Panc1 (cell line): ENCODE data around the gene ALK. TPM values are rescaled to one million over a fixed set of nuclear protein-coding genes. Genes with fewer than 3 reads are reported as not detected.

Source experiments
- ATAC-seq: fragments of 200-7000 bp; cut with Tn5 transposase; 2 replicates; pipeline ENCODE4 v1.9.1; 2020; ENCODE audit warnings: mild to moderate bottlenecking, moderate library complexity
- BruUV-seq: library from RNA; stranded (reverse); fragments of 400-500 nt; replicated peaks from 2 replicates; lab custom pipeline; 2021; lab: Mats Ljungman, UMichigan
- CTCF ChIA-PET: fragments of 300-600 bp; sonication (Branson Sonifier 250); formaldehyde crosslinking; loops from one replicate; lab custom pipeline; 2022; ENCODE audit warnings: antibody characterized with exemption; lab: Charles Lee
- POLR2A ChIA-PET: fragments of 300-600 bp; sonication (Branson Sonifier 250); formaldehyde crosslinking; loops from one replicate; lab custom pipeline; 2022; ENCODE audit warnings: antibody characterized with exemption; lab: Charles Lee
- DNase-seq: peaks from one replicate; pipeline ENCODE4 v3.0.0-alpha.2; 2010; ENCODE audit warnings: low read depth, low spot score
- H3K27ac ChIP-seq: 2 replicates; pipeline ENCODE4 v1.5.1; 2011; ENCODE audit warnings: mild to moderate bottlenecking, low read length, inconsistent platforms
- H3K27me3 ChIP-seq: fragments of 200-500 bp; sonication (Bioruptor generic); 2 replicates; pipeline ENCODE4 v1.6.0; 2014; ENCODE audit warnings: low read length, inconsistent platforms; ENCODE audit not compliant: control insufficient read depth, insufficient read depth
- H3K36me3 ChIP-seq: fragments of 200-500 bp; sonication (Bioruptor generic); 2 replicates; pipeline ENCODE4 v1.5.1; 2014; ENCODE audit warnings: inconsistent platforms, mild to moderate bottlenecking, low read length, moderate library complexity; ENCODE audit not compliant: control insufficient read depth, insufficient read depth
- H3K4me1 ChIP-seq: 2 replicates; pipeline ENCODE4 v1.5.1; 2011; ENCODE audit warnings: inconsistent platforms, mild to moderate bottlenecking, low read length, moderate library complexity; ENCODE audit not compliant: control insufficient read depth, insufficient read depth
- H3K4me3 ChIP-seq, 2 experiments: 2 replicates each; pipeline ENCODE4 v1.5.1; 2011 to 2012; ENCODE audit warnings: low read depth in 2 of 2, low read length in 2 of 2, mild to moderate bottlenecking in 2 of 2, inconsistent platforms in 1 of 2, moderate library complexity in 1 of 2
- H3K9me3 ChIP-seq: fragments of 200-500 bp; sonication (Bioruptor generic); 2 replicates; pipeline ENCODE4 v1.5.1; 2014; ENCODE audit warnings: low read depth, mild to moderate bottlenecking, inconsistent platforms, low read length, moderate library complexity; ENCODE audit not compliant: control insufficient read depth, insufficient read depth
- CTCF ChIP-seq: fragments of 450-650 bp; IDR thresholded peaks from 2 replicates; pipeline ENCODE4 v1.5.1; 2017; ENCODE audit warnings: mild to moderate bottlenecking
- POLR2AphosphoS5 ChIP-seq: IDR thresholded peaks from 2 replicates; pipeline ENCODE4 v1.6.1; 2012; ENCODE audit warnings: mild to moderate bottlenecking, low read depth, low read length, moderate library complexity
- REST ChIP-seq, 2 experiments: IDR thresholded peaks; 2 replicates each; pipeline ENCODE4 v1.6.1; 2011 to 2012; ENCODE audit warnings: low read depth in 2 of 2, control low read depth in 1 of 2, low read length in 1 of 2, mild to moderate bottlenecking in 1 of 2, moderate library complexity in 1 of 2; ENCODE audit not compliant: insufficient read depth in 1 of 2
- SIN3A ChIP-seq: IDR thresholded peaks from 2 replicates; pipeline ENCODE4 v1.6.1; 2012; ENCODE audit warnings: low read depth, mild to moderate bottlenecking, low read length, moderate library complexity, borderline replicate concordance; ENCODE audit not compliant: insufficient read depth
- TCF7L2 ChIP-seq: IDR thresholded peaks from 2 replicates; pipeline ENCODE4 v1.6.1; 2011; ENCODE audit warnings: mild to moderate bottlenecking, low read depth, low read length, inconsistent platforms
- in situ Hi-C: cut with HindIII; loops from 2 replicates; pipeline ENCODE4 v1.10.0; 2016; ENCODE audit warnings: low sequenced_read_pairs, low pct_unique_long_range_greater_than_20kb
- intact Hi-C: fragments of 100-400 bp; cut with micrococcal nuclease; formaldehyde crosslinking; loops from one replicate; pipeline ENCODE4 v1.10.0; 2022; ENCODE audit not compliant: unreplicated experiment
- total RNA-seq: library from RNA; stranded (reverse); gene quantifications from one replicate; pipeline ENCODE4 v1.2.1, GENCODE V29; 2021; ENCODE audit not compliant: unreplicated experiment

Gene ALK
- total RNA-seq, 1 experiment from 2014 or later, result not detected

GRCh38 chr2:29705616-29706015 is 215.8 kb downstream of the ALK start:
- DNase-seq (no peak), ATAC-seq (no peak)
- CTCF ChIA-PET, result no interaction called here
- Histone ChIP-seq H3K36me3 (no peaks in the 10 kb centered on the region), H3K4me1 (no peaks in the 10 kb centered on the region), H3K27ac (no peak overlapping the region), H3K9me3 (no peaks in the 10 kb centered on the region), H3K4me3 (no peak overlapping the region), H3K27me3 (no peaks in the 10 kb centered on the region)
- in situ Hi-C loops, result no loop called here
- TF ChIP-seq TCF7L2, result no peak
- TF ChIP-seq SIN3A, result no peak
- no peak for TF ChIP-seq CTCF
- TF ChIP-seq POLR2AphosphoS5, result no peak
- TF ChIP-seq REST (IDR thresholded peaks at IDR 0.05; ENCODE audit: insufficient read depth in 1 of 2, low read depth in 2 of 2, low read length in 1 of 2), result no peak
- intact Hi-C loops, result no loop called here
- no TSS peak for BruUV-seq
- POLR2A ChIA-PET, result no interaction called here

- H3K4me1 ChIP-seq, result no peaks in the 10 kb centered on the region
- POLR2A ChIA-PET, result no interaction called here
- ATAC-seq, result no peak
- no peaks in the 10 kb centered on the region for H3K27me3 ChIP-seq
- no peak overlapping the region for H3K27ac ChIP-seq
- TF ChIP-seq POLR2AphosphoS5 (no peak), REST (IDR thresholded peaks at IDR 0.05; ENCODE audit: insufficient read depth in 1 of 2, low read depth in 2 of 2, low read length in 1 of 2) (no peak), CTCF (no peak), TCF7L2 (no peak), SIN3A (no peak)
- H3K36me3 ChIP-seq, result no peaks in the 10 kb centered on the region
- no peaks in the 10 kb centered on the region for H3K9me3 ChIP-seq
- intact Hi-C loops (no loop called here), in situ Hi-C loops (no loop called here)
- DNase-seq, result no peak
- CTCF ChIA-PET, result no interaction called here
- no peak overlapping the region for H3K4me3 ChIP-seq
- BruUV-seq, result no TSS peak
These were observed 218.1 kb downstream of the ALK start for GRCh38 chr2:29703336-29703735.
